GM23338 (cell line): Measurements from ENCODE around the gene NCAPH2. TPM values are rescaled to one million over a fixed set of nuclear protein-coding genes. Genes with fewer than 3 reads are reported as not detected.
"Not testable (repeated sequence)": the region's sequence is repeated elsewhere in the genome, so short reads cannot be mapped to it uniquely, and the experiment has no call there.

Source experiments
- ATAC-seq: fragments of 200-7000 bp; cut with Tn5 transposase; 3 replicates; pipeline ENCODE4 v1.9.1; 2020
- DNase-seq: peaks from one replicate; pipeline ENCODE4 v3.0.0-alpha.2; 2015; ENCODE audit warnings: low spot score
- H2AFZ ChIP-seq: fragments of 200-600 bp; sonication (generic); 2 replicates; pipeline ENCODE4 v1.8.0; 2016; ENCODE audit warnings: antibody characterized with exemption, mild to moderate bottlenecking, moderate library complexity
- H3F3A ChIP-seq: fragments of 200-600 bp; sonication (generic); replicated peaks from 2 replicates; pipeline ENCODE4 v1.8.0; 2017; ENCODE audit warnings: antibody characterized with exemption, mixed run types, low read depth
- H3K27ac ChIP-seq: fragments of 200-600 bp; sonication (generic); 2 replicates; pipeline ENCODE4 v1.6.1; 2016; ENCODE audit warnings: low read depth
- H3K27me3 ChIP-seq: fragments of 200-600 bp; sonication (generic); 2 replicates; pipeline ENCODE4 v1.8.0; 2016; ENCODE audit warnings: mild to moderate bottlenecking, mixed run types, moderate library complexity; ENCODE audit not compliant: insufficient read depth
- H3K36me3 ChIP-seq: fragments of 200-600 bp; sonication (generic); 2 replicates; pipeline ENCODE4 v1.8.0; 2016; ENCODE audit warnings: mild to moderate bottlenecking; ENCODE audit not compliant: insufficient read depth
- H3K4me1 ChIP-seq: fragments of 200-600 bp; sonication (generic); 2 replicates; pipeline ENCODE4 v1.8.0; 2016; ENCODE audit warnings: mild to moderate bottlenecking, moderate library complexity; ENCODE audit not compliant: insufficient read depth
- H3K4me2 ChIP-seq: fragments of 200-600 bp; sonication (generic); 2 replicates; pipeline ENCODE4 v1.7.1; 2017; ENCODE audit warnings: mixed run types
- H3K4me3 ChIP-seq: fragments of 200-600 bp; sonication (generic); 2 replicates; pipeline ENCODE4 v1.6.1; 2016; ENCODE audit warnings: mixed run types
- H3K79me2 ChIP-seq: fragments of 200-600 bp; sonication (generic); replicated peaks from 2 replicates; pipeline ENCODE4 v1.8.0; 2017; ENCODE audit warnings: mild to moderate bottlenecking; ENCODE audit not compliant: insufficient read depth
- H3K9me2 ChIP-seq: fragments of 200-600 bp; sonication (generic); 2 replicates; pipeline ENCODE4 v1.8.0; 2017; ENCODE audit not compliant: insufficient read depth
- H4K20me1 ChIP-seq: fragments of 200-600 bp; sonication (generic); replicated peaks from 2 replicates; pipeline ENCODE4 v1.8.0; 2017; ENCODE audit warnings: mild to moderate bottlenecking; ENCODE audit not compliant: insufficient read depth
- H3K27ac Mint-ChIP-seq: 2 replicates; pipeline ENCODE4 v1.8.0; 2020; ENCODE audit warnings: inconsistent platforms, mild to moderate bottlenecking, moderate library complexity, mixed read lengths
- H3K27me3 Mint-ChIP-seq: 3 replicates; pipeline ENCODE4 v1.8.0; 2022; ENCODE audit warnings: low read depth, mild to moderate bottlenecking, moderate library complexity, mixed read lengths, inconsistent platforms; ENCODE audit not compliant: insufficient read depth, poor library complexity
- H3K36me3 Mint-ChIP-seq: 3 replicates; pipeline ENCODE4 v1.8.0; 2021; ENCODE audit warnings: low read depth, mild to moderate bottlenecking, inconsistent platforms, moderate library complexity, mixed read lengths
- H3K4me1 Mint-ChIP-seq: 3 replicates; pipeline ENCODE4 v1.8.0; 2020; ENCODE audit warnings: mild to moderate bottlenecking, inconsistent platforms, mixed read lengths
- H3K4me3 Mint-ChIP-seq: 3 replicates; pipeline ENCODE4 v1.8.0; 2021; ENCODE audit warnings: moderate library complexity, mild to moderate bottlenecking, inconsistent platforms, mixed read lengths
- H3K9me3 Mint-ChIP-seq: 3 replicates; pipeline ENCODE4 v1.8.0; 2020; ENCODE audit warnings: moderate library complexity, mild to moderate bottlenecking, inconsistent platforms, mixed read lengths
- CREB1 ChIP-seq: fragments of 250-450 bp; sonication (Bioruptor Pico); IDR thresholded peaks from 2 replicates; pipeline ENCODE4 v1.5.0; 2020; ENCODE audit warnings: low read depth, mild to moderate bottlenecking, moderate library complexity
- CTCF ChIP-seq, 2 experiments: fragments of 200-600 bp in 1 of 2; sonication (generic) in 1 of 2; conservative IDR thresholded peaks; 2 replicates each; pipeline versions ENCODE4 v1.5.1 to v1.6.1; 2016 to 2017; ENCODE audit warnings: antibody characterized with exemption in 2 of 2, low read depth in 2 of 2, mild to moderate bottlenecking in 2 of 2, moderate library complexity in 1 of 2
- EZH2 ChIP-seq: fragments of 200-600 bp; sonication (generic); IDR thresholded peaks from one replicate; pipeline ENCODE4 v1.8.0; 2017; ENCODE audit warnings: antibody characterized with exemption, mild to moderate bottlenecking, low read depth; ENCODE audit not compliant: unreplicated experiment
- EZH2phosphoT487 ChIP-seq: fragments of 200-600 bp; sonication (generic); IDR thresholded peaks from one replicate; pipeline ENCODE4 v1.8.1; 2018; ENCODE audit warnings: antibody characterized with exemption; ENCODE audit not compliant: unreplicated experiment
- JUNB ChIP-seq: IDR thresholded peaks from one replicate; pipeline ENCODE4 v1.6.1; 2016; ENCODE audit warnings: antibody characterized with exemption; ENCODE audit not compliant: unreplicated experiment
- POLR2AphosphoS5 ChIP-seq: IDR thresholded peaks from 2 replicates; pipeline ENCODE4 v1.6.1; 2016; ENCODE audit warnings: antibody characterized with exemption, low read depth
- REST ChIP-seq: IDR thresholded peaks from one replicate; pipeline ENCODE4 v1.6.1; 2018; ENCODE audit warnings: antibody characterized with exemption; ENCODE audit not compliant: unreplicated experiment
- ZNF114 ChIP-seq: fragments of 250-450 bp; sonication (Bioruptor Pico); IDR thresholded peaks from 2 replicates; pipeline ENCODE4 v1.5.0; 2020; ENCODE audit warnings: mild to moderate bottlenecking, moderate library complexity
- ZNF331 ChIP-seq: fragments of 250-450 bp; sonication (Bioruptor Pico); IDR thresholded peaks from 2 replicates; pipeline ENCODE4 v1.5.0; 2020; ENCODE audit warnings: low read depth, mild to moderate bottlenecking, moderate library complexity
- polyA plus RNA-seq: library from polyadenylated mRNA; unstranded; fragments of >200 nt; fragmentation: Nextera tagmentation; extraction: Ambion mirVana; gene quantifications from 2 replicates; pipeline ENCODE4 v1.2.1, GENCODE V29; 2016
- total RNA-seq: library from RNA; depleted of rRNA; stranded (reverse); fragments of >200 nt; shearing (Covaris generic); gene quantifications from 2 replicates; pipeline ENCODE4 v1.2.3, GENCODE V29; 2014

NCAPH2 gene
- total and polyA plus RNA-seq, 2 experiments from 2014 or later: 52.2 to 76.1 TPM

GRCh38 chr22:50519151-50519550 is 11.1 kb downstream of the NCAPH2 start (continued):
- TF ChIP-seq REST (no peak), CREB1 (no peak), JUNB (no peak), POLR2AphosphoS5 (no peak), EZH2phosphoT487 (no peak)

- H3K4me3 Mint-ChIP-seq, H3K36me3 ChIP-seq, H3K79me2 ChIP-seq, ATAC-seq, H3K9me3 Mint-ChIP-seq, H3K27ac ChIP-seq, H3K27me3 ChIP-seq, H3K4me1 Mint-ChIP-seq, H3K9me2 ChIP-seq, H2AFZ ChIP-seq, H3K4me1 ChIP-seq, DNase-seq, H3K4me2 ChIP-seq, H4K20me1 ChIP-seq, H3F3A ChIP-seq, H3K27ac Mint-ChIP-seq, H3K4me3 ChIP-seq: not testable (repeated sequence)
- Mint-ChIP-seq H3K36me3 (peaks cover 22% of the 10 kb centered on the region), H3K27me3 (peaks cover 11% of the 10 kb centered on the region)
Observed at GRCh38 chr22:50520184-50520583, 12.2 kb downstream of the NCAPH2 start.

- DNase-seq: no peak
- H3K36me3 ChIP-seq: no peaks in the 10 kb centered on the region; the same call in 1 of the 2 replicates
- no peak overlapping the region for H2AFZ ChIP-seq
- Mint-ChIP-seq H3K36me3 (peaks cover 22% of the 10 kb centered on the region), H3K27ac (no peak overlapping the region), H3K4me3 (no peak overlapping the region), H3K4me1 (peaks cover 5% of the 10 kb centered on the region), H3K27me3 (peaks cover 9% of the 10 kb centered on the region), H3K9me3 (peaks cover 4% of the 10 kb centered on the region; the same call in 1 of the 3 replicates)
- no peaks in the 10 kb centered on the region; the same call in 1 of the 2 replicates for H3K4me1 ChIP-seq
- H3K27ac ChIP-seq: no peak overlapping the region
- no peak overlapping the region for H3K4me2 ChIP-seq
- no peaks in the 10 kb centered on the region for H3K27me3 ChIP-seq
- H4K20me1 ChIP-seq: no peaks in the 10 kb centered on the region; the same call in 1 of the 2 replicates
- no peak overlapping the region for H3K4me3 ChIP-seq
- 0 out of 2 replicates have a peak, but pooled peaks cover 4% of the 10 kb centered on the region for H3K79me2 ChIP-seq
- ATAC-seq: no peak
- H3K9me2 ChIP-seq: no peaks in the 10 kb centered on the region
- 0 out of 2 replicates have a peak, but pooled peaks cover 4% of the 10 kb centered on the region for H3F3A ChIP-seq
- TF ChIP-seq POLR2AphosphoS5 (no peak), EZH2 (no peak), ZNF114 (no peak), CTCF (conservative IDR thresholded peaks at IDR 0.05; ENCODE audit: low read depth in 2 of 2) (no peak), ZNF331 (CRISPR knock-in tag) (no peak)
Observed at GRCh38 chr22:50520826-50521453, 12.9 kb downstream of the NCAPH2 start.
